Nephron (organoid): ENCODE measurements around the gene ANKRD27.

Experiments used
- H3K27ac Mint-ChIP-seq, 3 experiments: 2 replicates each; pipeline ENCODE4 v1.8.0; 2020; ENCODE audit warnings: mixed read lengths in 3 of 3, mild to moderate bottlenecking in 2 of 3, moderate library complexity in 1 of 3
- H3K27me3 Mint-ChIP-seq: 2 replicates; pipeline ENCODE4 v1.8.0; 2021; ENCODE audit warnings: low read depth, mild to moderate bottlenecking, moderate library complexity, mixed read lengths
- H3K36me3 Mint-ChIP-seq: 2 replicates; pipeline ENCODE4 v1.8.0; 2020; ENCODE audit warnings: low read depth, mixed read lengths
- H3K4me1 Mint-ChIP-seq: 2 replicates; pipeline ENCODE4 v1.8.0; 2020; ENCODE audit warnings: mixed read lengths
- H3K4me3 Mint-ChIP-seq, 3 experiments: 2 replicates each; pipeline ENCODE4 v1.8.0; 2020; ENCODE audit warnings: mild to moderate bottlenecking in 3 of 3, mixed read lengths in 3 of 3, moderate library complexity in 2 of 3
- H3K9me3 Mint-ChIP-seq: 2 replicates; pipeline ENCODE4 v1.8.0; 2020; ENCODE audit warnings: mixed read lengths
- CTCF ChIP-seq, 3 experiments: fragments of 200-600 bp; sonication (generic); IDR thresholded peaks; one replicate each; pipeline ENCODE4 v1.5.0; 2021; ENCODE audit warnings: antibody characterized with exemption in 3 of 3; ENCODE audit not compliant: unreplicated experiment in 3 of 3

ANKRD27 gene

GRCh38 chr19:32676895-32677359 lies 1.9 kb upstream of the ANKRD27 start:
- peaks cover 37% of the 10 kb centered on the region for H3K27me3 Mint-ChIP-seq
- H3K4me1 Mint-ChIP-seq: peaks cover 29% of the 10 kb centered on the region
- no peaks in the 10 kb centered on the region for H3K9me3 Mint-ChIP-seq
- H3K4me3 Mint-ChIP-seq: peak overlapping the region; percentile 69 to 78 (median 76)
- H3K27ac Mint-ChIP-seq: peak overlapping the region; percentile 7 to 89 (median 54)
- no peaks in the 10 kb centered on the region for H3K36me3 Mint-ChIP-seq
- TF ChIP-seq CTCF (IDR thresholded peaks at IDR 0.05; ENCODE audit: unreplicated experiment in 3 of 3): no peak

DNA sequence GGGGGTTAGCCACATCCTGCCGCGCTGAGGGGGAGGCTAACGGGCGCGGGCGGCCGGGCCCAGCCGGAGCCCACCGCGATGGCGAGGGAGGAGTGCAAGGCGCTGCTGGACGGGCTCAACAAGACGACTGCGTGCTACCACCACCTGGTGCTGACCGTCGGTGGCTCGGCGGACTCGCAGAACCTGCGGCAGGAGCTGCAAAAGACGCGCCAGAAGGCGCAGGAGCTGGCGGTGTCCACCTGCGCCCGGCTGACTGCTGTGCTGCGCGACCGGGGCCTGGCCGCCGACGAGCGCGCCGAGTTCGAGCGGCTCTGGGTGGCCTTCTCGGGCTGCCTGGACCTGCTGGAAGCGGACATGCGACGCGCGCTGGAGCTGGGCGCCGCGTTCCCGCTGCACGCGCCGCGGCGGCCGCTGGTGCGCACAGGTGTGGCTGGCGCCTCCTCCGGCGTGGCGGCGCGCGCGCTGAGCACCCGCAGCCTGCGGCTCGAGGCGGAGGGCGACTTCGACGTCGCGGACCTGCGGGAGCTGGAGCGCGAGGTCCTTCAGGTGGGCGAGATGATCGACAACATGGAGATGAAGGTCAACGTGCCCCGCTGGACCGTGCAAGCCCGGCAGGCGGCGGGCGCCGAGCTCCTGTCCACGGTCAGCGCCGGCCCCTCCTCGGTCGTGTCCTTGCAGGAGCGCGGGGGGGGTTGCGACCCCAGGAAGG lies 1.4 kb upstream of the ANKRD27 start:
- no peaks in the 10 kb centered on the region for H3K36me3 Mint-ChIP-seq
- peak overlapping the region in 1 of 3 experiments; percentile 23 for H3K4me3 Mint-ChIP-seq
- H3K9me3 Mint-ChIP-seq: no peaks in the 10 kb centered on the region
- peaks cover 37% of the 10 kb centered on the region for H3K27me3 Mint-ChIP-seq
- TF ChIP-seq CTCF (IDR thresholded peaks at IDR 0.05; ENCODE audit: unreplicated experiment in 3 of 3): no peak
- H3K4me1 Mint-ChIP-seq: peaks cover 29% of the 10 kb centered on the region
- no peak overlapping the region for H3K27ac Mint-ChIP-seq

GRCh38 chr19:32675720-32676185 lies 773 bp upstream of the ANKRD27 start, which contains the start of gene RGS9BP:
TSS of gene RGS9BP (plus strand) at chr19:32675848. CDS start at chr19:32676264, 416 bp downstream.
- H3K4me3 Mint-ChIP-seq: peak within 1 kb of the TSS; percentile 92 to 97 (median 93)
- peaks cover 29% of the 10 kb centered on the region for H3K4me1 Mint-ChIP-seq
- peaks cover 37% of the 10 kb centered on the region for H3K27me3 Mint-ChIP-seq
- peak within 1 kb of the TSS in 1 of 3 experiments; percentile 72 for H3K27ac Mint-ChIP-seq
- H3K9me3 Mint-ChIP-seq: no peaks in the 10 kb centered on the region
- H3K36me3 Mint-ChIP-seq: no peaks in the 10 kb centered on the region
- TF ChIP-seq CTCF (IDR thresholded peaks at IDR 0.05; ENCODE audit: unreplicated experiment in 3 of 3): no peak

DNA sequence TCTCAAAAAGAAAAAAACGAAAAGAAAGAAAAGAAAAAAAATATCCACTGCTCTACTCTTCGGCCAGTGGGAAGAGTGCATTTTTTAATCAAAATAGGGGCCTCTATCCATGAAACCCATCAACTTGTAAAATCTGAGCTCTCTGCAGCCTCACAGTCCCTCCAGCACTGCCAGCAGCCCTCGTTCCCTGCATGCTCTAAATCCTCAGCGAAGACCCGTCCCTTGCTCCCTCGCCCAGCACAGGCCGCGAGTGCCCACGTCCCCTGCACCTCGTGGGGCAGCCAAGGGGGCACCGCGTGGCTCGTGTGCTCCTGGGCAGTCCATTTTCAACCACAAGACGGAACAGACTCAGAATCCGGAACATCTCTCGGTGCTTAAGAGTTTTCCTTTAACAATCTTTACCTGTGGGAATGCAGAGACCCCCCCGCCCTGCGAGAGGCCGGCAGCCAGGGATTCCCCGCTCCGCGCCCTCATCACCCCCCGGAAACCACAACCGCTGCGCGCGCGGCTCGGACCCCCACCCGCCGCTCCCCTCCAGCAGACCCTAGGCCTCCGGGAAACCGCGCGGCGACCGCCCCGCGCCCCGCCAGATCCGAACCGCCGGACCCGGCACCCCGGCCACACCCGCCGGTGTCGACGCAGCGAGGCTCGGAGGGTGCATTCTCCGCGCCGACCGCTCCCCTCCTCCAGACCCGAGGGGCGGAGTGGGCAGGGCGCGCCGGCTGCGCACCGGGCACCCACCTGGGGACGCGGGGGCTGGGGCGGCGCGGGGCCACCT lies 638 bp downstream of the ANKRD27 start:
- H3K36me3 Mint-ChIP-seq: no peaks in the 10 kb centered on the region
- peaks cover 37% of the 10 kb centered on the region for H3K27me3 Mint-ChIP-seq
- H3K4me3 Mint-ChIP-seq: peak overlapping the region; percentile 96 to 97 (median 97)
- H3K27ac Mint-ChIP-seq: peak overlapping the region; percentile 10 to 56 (median 28)
- H3K9me3 Mint-ChIP-seq: no peaks in the 10 kb centered on the region
- no peak for TF ChIP-seq CTCF (IDR thresholded peaks at IDR 0.05; ENCODE audit: unreplicated experiment in 3 of 3)
- peaks cover 32% of the 10 kb centered on the region for H3K4me1 Mint-ChIP-seq

GRCh38 chr19:32673573-32673972 lies 1.4 kb downstream of the ANKRD27 start:
- peaks cover 34% of the 10 kb centered on the region for H3K4me1 Mint-ChIP-seq

More at GRCh38 chr19:32673573-32673972, 1.4 kb downstream of the ANKRD27 start:
- H3K36me3 Mint-ChIP-seq: no peaks in the 10 kb centered on the region
- H3K27ac Mint-ChIP-seq: no peak overlapping the region
- peak overlapping the region; percentile 96 to 97 (median 97) for H3K4me3 Mint-ChIP-seq
- TF ChIP-seq CTCF (IDR thresholded peaks at IDR 0.05; ENCODE audit: unreplicated experiment in 3 of 3): no peak
- no peaks in the 10 kb centered on the region for H3K9me3 Mint-ChIP-seq
- H3K27me3 Mint-ChIP-seq: peaks cover 34% of the 10 kb centered on the region
